ENCODE measurements around the gene LIPC.
"Not testable (repeated sequence)": the region's sequence is repeated elsewhere in the genome, so short reads cannot be mapped to it uniquely, and the experiment has no call there.

LIPC gene

DNA sequence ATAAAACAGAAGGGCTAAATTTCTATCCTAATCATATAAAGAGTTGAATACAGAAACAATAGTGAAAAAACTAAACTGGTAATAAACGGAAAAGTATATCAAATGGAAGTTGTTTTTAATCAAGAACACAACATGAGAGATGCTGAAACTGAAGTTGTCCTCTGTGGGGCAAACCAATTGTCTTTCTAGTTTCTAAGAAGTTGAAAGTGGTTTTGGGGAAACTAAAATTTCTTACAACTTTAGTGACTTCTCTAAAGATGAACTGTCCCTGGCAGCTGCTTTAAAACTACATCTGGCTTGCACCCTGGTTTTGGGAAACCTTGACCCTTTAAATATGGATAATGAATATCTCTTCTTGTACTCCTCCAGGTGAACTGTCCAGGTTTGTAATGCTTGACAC is 162.1 kb downstream of the LIPC start:
- DNase-seq = no peak

DNA sequence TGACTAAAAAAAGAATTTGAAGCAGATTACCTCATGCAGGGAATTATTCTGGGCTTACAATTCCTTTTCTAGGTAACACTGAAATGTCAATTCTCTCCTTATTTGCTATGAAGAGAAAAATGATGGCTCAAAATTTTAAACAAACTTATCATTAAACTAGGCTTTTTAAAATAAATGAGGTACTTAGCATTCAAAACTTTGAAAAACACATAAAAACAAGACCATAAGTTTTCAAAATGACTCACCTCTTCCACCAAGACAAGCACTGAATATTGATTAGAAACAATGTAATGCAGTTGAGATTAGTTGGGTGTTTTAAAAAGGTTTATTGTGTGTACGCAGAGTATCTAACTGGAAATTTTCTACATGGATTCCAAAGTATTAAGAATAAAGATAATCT is 163.1 kb downstream of the LIPC start:
- DNase-seq = no peak

DNA sequence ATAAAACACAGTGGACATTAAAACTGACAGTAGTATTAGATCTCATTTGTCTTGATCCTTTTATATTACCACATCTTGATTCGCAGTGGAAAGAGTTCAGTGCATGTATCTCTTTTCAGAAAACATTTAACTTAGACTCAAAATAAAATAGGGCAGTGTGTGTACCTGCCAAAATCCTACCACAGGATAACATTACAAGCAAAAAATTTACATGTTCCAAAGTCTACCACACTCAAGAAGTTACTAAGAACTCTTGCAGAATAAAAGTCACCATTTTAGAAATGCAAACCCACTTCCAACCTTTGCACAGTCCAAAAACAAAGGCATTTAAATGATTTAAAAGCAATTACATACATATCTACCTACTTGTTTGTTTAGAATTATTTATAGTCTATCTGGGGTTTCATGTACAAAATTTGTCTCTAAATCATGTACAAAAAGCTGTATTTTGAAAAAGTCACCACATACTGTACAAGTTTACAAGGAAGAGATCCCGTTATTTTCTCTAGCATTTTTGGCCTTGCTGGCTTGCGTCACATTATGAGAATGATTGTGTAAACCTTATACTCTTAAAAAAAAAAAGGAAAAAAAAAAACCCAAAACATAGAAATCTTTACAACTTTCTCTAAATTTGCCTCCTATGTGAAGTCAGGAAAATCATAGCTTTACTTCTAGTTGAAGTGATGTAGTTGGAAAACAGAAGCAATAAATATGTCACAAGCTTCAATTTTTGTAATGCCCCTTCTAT is 163.9 kb downstream of the LIPC start:
- no peak for DNase-seq

DNA sequence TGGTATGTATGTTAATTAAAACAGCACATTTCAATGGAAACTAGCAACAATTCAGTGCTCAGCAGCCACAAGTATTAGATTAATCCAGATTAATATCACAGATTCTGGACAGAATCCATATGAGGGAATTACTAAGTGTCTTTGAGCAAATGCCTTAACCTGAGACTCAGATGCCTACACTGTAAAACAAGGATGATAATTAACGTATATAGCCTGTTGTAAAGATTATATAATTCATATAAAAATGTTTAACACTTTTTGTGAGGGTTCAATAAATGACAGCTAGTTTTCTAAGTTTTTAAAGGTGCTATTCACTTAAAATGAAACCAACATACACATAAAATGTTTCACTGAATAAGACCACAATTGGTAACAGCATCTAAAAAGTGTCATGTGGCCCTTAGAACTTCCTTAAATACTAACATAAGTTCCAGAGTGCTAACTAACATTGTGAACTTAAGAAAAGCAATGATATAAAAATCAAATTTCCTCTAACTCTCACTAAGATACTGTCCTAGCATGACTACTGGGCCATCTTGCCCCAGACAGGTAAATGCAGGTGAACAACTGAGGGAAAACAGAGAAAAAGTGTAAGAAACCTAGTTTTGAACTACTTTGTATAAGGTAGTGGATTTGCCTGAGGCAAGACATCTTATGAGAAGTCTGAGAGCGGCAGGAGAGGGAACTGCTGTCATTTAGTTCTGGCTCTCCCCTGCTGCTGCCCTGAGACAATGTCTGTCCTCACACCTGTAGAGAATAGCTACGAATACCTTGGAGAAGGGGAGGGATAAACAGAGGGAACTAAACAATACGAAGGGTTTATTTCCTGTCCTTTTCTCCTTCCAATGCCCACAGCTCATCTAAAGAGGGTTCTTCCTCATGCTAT is 166.4 kb downstream of the LIPC start:
- DNase-seq = no peak

DNA sequence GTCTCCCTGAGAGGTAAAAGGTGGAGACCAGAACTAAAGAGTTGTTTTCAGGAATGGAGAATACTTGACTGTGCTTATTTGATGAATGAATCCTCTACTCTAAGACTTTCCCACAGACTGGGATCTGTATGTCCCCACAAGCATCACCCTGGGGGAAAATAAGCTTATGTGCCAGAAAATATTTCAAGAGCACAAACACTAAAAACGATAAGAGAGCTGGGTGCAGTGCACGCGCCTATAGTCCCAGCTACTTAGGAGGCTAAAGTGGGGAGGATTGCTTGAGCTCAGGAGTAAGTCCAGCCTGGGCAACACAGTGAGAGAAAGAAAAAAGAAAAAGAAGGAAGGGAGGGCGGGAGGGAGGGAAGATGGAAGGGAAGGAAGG is 167.0 kb downstream of the LIPC start:
- no peak for DNase-seq

DNA sequence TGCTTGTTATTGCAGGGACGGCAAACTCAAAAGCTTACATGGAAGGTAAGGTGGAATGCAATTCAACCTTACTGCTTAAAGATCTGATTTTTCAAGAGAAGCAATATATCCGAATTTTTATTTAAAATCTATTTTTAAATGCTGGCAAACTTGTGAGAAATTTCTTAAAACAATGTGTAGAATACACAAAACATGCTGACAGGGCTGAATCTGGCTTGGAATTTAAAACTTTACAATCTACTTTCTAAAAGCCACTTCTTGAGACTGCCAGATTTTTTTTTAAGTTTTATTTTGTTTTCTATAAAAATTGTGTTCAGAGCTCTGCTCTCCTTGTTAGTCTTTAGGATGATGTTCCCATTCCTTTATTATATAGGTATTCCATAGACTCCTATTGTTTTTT is 171.0 kb downstream of the LIPC start:
- DNase-seq = no peak

DNA sequence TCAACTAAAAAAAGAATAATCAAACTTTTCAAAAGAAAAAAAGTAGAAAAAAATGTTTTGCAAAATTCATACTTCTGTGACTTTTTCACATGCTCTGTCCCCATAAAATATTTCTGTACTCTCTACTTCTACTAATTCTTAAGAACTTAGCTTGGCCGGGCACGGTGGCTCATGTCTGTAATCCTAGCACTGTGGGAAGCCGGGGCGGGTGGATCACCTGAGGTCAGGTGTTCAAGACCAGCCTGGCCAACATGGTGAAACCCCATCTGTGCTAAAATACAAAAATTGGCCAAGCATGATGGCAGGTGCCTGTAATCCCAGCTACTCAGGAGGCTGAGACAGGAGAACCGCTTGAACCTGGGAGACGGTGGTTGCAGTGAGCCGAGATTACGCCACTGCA is 172.1 kb downstream of the LIPC start:
- not testable (repeated sequence) for DNase-seq

DNA sequence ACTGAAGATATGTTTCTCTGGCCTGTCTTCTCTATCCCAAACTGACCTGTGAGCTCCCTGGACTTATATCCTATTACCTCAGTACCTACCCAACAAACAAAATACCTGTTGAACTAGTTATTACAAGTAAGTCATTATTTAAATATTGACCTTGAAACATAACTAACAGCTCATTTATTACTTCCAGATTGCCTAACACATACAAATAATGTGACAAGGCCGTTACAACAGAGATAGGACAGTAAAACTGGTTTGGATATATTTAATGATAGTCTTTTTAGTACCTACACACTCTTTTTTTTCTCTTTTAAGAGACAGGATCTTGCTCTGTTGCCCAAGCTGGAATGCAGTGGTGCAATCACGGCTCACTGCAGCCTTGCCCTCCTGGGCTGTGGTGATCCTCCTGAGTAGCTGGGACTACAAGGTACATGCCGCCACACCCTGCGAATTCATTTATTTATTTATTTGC is 172.7 kb downstream of the LIPC start:
- no peak for DNase-seq

DNA sequence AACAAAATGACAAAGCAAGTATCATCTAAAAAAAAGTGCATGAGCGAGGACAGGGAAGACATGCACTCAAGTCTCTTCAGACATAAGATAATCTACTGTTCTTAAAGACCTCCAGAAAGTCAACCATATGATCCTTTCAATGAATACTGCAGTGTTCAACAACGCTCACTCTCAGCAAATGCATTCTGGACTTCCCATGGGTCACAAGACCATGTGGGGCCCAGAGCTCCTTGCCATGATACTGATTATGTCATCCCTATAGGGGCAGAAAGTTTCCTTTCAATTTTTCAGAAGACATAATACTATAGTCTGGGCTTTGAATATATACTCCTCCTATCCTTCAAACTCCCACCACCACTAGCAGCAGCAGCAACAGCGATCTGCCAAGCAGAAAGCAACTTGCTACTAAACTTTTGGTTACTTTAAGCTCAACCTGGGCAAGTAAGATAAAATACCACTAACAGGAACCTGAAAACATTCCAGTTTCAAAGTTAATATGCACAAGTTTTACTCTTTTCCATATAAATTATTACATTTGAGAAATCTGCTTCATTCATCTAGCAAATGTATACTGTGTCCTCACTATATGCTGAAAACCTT is 174.2 kb downstream of the LIPC start:
- DNase-seq = no peak

DNA sequence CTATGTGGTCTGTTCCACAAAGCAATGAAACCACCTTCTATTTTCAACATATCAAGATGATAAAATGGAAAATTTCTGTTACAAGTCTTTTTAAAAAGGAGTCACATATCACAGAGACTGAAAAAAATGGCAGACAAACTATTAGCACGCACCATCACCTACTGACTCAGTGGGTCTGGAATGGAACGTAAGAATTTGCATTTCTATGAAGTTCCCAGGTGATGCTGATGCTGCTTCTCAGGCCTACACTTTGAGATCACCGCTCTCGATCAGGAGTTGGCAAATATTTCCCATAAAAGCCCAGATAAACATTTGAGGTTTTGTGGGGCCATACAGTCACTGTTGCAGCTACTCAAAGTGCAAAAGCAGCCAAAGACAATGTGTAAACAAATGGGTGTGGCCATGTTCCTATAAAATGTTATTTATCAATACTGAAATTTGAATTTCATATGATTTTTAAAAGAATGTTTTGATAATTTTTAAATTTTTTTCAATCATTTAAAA is 174.8 kb downstream of the LIPC start:
- DNase-seq = no peak

DNA sequence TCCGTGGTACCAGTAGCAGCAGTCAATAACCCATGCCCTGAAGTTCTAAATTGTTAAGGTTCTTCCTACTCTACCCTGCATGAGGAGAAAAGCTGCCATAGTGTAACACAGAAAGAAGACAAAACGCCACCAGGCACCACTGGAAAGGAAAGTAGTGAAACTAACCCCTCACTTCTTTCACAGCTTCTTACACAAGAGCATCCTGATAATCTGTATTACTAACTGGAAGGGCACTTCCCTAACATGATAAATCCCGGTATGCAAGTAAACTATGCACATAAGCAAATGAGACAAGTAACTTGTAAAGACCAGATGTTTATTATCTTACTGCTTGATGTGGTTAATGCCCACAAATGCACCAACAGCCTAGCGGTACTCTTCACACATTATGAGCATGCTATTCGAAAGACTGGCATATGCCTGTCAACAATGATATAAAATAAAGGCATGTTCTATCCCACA is 176.4 kb downstream of the LIPC start:
- DNase-seq = no peak

DNA sequence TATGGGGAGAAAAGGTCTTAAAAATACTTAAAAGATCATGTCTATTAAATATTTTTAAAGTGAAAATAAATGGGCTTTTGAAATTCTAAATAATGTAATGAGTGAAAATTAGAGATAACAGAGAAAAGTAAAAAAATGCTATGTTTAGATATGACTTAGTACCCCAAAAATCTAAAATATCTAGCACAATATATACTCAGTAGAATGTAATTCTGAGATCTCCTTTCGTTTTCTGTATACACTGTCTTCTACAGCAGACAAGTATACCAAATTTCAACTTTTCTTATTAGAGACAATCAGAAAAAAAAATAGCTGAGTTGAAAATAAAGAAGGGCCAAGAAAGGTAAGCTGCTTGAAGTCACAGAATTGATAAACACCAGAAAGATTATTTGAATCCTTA is 176.9 kb downstream of the LIPC start:
- DNase-seq = no peak

DNA sequence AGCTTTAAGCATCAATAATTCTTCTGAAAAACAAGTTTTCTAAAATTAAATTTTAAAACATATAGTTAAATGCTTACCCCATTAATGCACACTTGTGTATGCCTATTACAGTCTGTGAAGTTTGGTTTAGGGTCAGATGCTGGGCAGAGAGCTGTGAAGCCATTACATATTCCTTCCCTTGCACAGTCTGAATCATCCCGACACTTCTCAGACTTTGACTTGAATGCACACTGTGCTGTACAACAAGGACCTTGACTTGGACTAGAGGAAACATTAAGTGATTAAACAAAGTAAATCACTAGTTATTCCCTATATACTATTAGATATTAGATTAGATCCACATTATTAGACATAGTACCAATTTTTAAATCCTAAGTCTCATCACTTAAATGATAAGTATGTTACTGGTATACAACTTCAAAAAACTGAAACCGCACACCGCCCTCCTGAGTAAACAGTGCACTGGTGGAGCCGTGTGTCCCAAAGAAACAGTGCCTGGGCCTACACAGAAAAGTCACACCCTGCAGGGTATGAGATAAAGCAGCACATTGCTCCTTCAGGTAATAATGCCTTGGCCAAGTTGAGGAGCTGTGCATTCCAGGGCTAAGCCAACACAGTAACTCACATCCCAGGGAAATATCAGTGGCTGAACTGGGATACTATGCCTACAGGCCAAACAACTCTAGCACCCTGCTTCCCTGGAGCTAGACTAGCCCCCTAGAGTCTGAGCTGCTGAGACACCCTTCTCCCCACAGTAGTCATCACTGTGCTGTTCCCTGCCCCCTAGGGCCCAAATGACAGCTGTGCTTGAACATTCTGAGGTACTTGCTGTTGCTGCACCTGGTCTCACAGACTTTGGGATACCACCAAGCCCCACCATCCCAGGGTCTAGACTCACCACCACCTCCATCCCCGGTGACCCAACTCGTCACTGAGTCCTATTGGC is 180.2 kb downstream of the LIPC start:
- DNase-seq = no peak

DNA sequence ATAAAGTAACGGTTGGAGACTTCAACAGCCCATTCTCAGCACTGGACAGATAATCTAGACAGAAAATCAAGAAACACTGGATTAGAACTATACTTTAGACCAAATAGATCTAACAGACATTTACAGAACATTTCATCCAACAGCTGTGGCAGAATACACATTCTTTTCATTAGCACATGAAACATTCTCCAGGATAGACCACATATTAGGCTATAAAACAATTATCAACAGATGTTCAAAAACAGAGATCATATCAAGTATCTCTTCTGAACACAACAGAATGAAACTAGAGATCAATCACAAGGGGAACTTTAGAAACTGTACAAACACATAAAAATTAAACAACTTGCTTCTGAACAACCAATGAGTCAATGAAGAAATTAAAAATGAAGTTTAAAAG is 184.4 kb downstream of the LIPC start:
- no peak for DNase-seq

Data from eye (tissue), 1 donor.